H9 (cell line): ENCODE measurements around the gene ARHGEF16. TPM values are rescaled to one million over a fixed set of nuclear protein-coding genes. Genes with fewer than 3 reads are reported as not detected.

ENCODE experiments used
- DNase-seq: peaks from one replicate; pipeline ENCODE4 v3.0.0-alpha.2; 2017
- H2AFZ ChIP-seq: one replicate; pipeline ENCODE4 v1.6.1; 2013; ENCODE audit warnings: mild to moderate bottlenecking, low read length, control low read depth, moderate library complexity
- H2AK5ac ChIP-seq: 2 replicates; pipeline ENCODE4 v1.6.1; 2013; ENCODE audit warnings: low read length, control low read depth, mixed read lengths; ENCODE audit not compliant: insufficient read length
- H2BK120ac ChIP-seq: one replicate; pipeline ENCODE4 v1.6.1; 2013; ENCODE audit warnings: low read depth, mild to moderate bottlenecking, low read length, control low read depth, inconsistent platforms; ENCODE audit not compliant: poor library complexity, severe bottlenecking
- H2BK12ac ChIP-seq: 2 replicates; pipeline ENCODE4 v1.6.1; 2013; ENCODE audit warnings: low read length, control low read depth, mixed read lengths, low read depth; ENCODE audit not compliant: insufficient read length
- H2BK15ac ChIP-seq: 2 replicates; pipeline ENCODE4 v1.6.1; 2013; ENCODE audit warnings: low read depth, low read length, control low read depth
- H2BK20ac ChIP-seq: one replicate; pipeline ENCODE4 v1.6.1; 2013; ENCODE audit warnings: low read depth, mild to moderate bottlenecking, low read length, control low read depth, inconsistent platforms; ENCODE audit not compliant: poor library complexity, severe bottlenecking
- H2BK5ac ChIP-seq: 2 replicates; pipeline ENCODE4 v1.6.1; 2013; ENCODE audit warnings: low read length, control low read depth, mixed read lengths; ENCODE audit not compliant: insufficient read length
- H3K14ac ChIP-seq: 2 replicates; pipeline ENCODE4 v1.6.1; 2013; ENCODE audit warnings: low read length, control low read depth; ENCODE audit not compliant: insufficient read depth
- H3K18ac ChIP-seq: 2 replicates; pipeline ENCODE4 v1.6.1; 2013; ENCODE audit warnings: low read depth, mild to moderate bottlenecking, mixed read lengths, low read length, control low read depth; ENCODE audit not compliant: insufficient read length
- H3K23ac ChIP-seq: 2 replicates; pipeline ENCODE4 v1.6.1; 2013; ENCODE audit warnings: low read length, control low read depth, mixed read lengths, low read depth; ENCODE audit not compliant: insufficient read length
- H3K23me2 ChIP-seq: 2 replicates; pipeline ENCODE4 v1.6.1; 2013; ENCODE audit warnings: low read depth, mild to moderate bottlenecking, mixed read lengths, low read length, control low read depth; ENCODE audit not compliant: insufficient read length, poor library complexity, severe bottlenecking
- H3K27ac ChIP-seq: 2 replicates; pipeline ENCODE4 v1.5.1; 2013; ENCODE audit warnings: low read length, control low read depth, mixed read lengths, low read depth; ENCODE audit not compliant: insufficient read length
- H3K27me3 ChIP-seq: 2 replicates; pipeline ENCODE4 v1.6.1; 2013; ENCODE audit warnings: low read length, control low read depth, inconsistent platforms; ENCODE audit not compliant: insufficient read depth
- H3K4ac ChIP-seq: 2 replicates; pipeline ENCODE4 v1.6.1; 2013; ENCODE audit warnings: low read depth, mild to moderate bottlenecking, control low read depth, inconsistent platforms, low read length, moderate library complexity
- H3K4me1 ChIP-seq: 2 replicates; pipeline ENCODE4 v1.6.1; 2013; ENCODE audit warnings: low read length, control low read depth, inconsistent platforms; ENCODE audit not compliant: insufficient read depth
- H3K4me2 ChIP-seq: 2 replicates; pipeline ENCODE4 v1.6.1; 2013; ENCODE audit warnings: low read length, control low read depth, mixed read lengths; ENCODE audit not compliant: insufficient read length, insufficient read depth
- H3K56ac ChIP-seq: 2 replicates; pipeline ENCODE4 v1.6.1; 2013; ENCODE audit warnings: low read depth, mild to moderate bottlenecking, mixed read lengths, low read length, control low read depth; ENCODE audit not compliant: insufficient read length
- H3K79me1 ChIP-seq: 2 replicates; pipeline ENCODE4 v1.6.1; 2013; ENCODE audit warnings: low read depth, mild to moderate bottlenecking, moderate library complexity, low read length, control low read depth, inconsistent platforms; ENCODE audit not compliant: insufficient read depth, poor library complexity, severe bottlenecking
- H3K79me2 ChIP-seq: 2 replicates; pipeline ENCODE4 v1.6.1; 2013; ENCODE audit warnings: low read length, control low read depth, inconsistent platforms; ENCODE audit not compliant: insufficient read depth
- H3K9ac ChIP-seq: 2 replicates; pipeline ENCODE4 v1.6.1; 2013; ENCODE audit warnings: low read length, control low read depth, mixed read lengths; ENCODE audit not compliant: insufficient read length; ENCODE audit errors: extremely low read depth
- H3K9me3 ChIP-seq: one replicate; pipeline ENCODE4 v1.6.1; 2013; ENCODE audit warnings: low read depth, low read length, inconsistent platforms; ENCODE audit not compliant: control insufficient read depth
- H3T11ph ChIP-seq: one replicate; pipeline ENCODE4 v1.6.1; 2013; ENCODE audit warnings: mild to moderate bottlenecking, low read length, control low read depth, inconsistent platforms
- H4K20me1 ChIP-seq: one replicate; pipeline ENCODE4 v1.6.1; 2013; ENCODE audit not compliant: control insufficient read depth, insufficient read length, insufficient read depth
- H4K5ac ChIP-seq: 2 replicates; pipeline ENCODE4 v1.6.1; 2013; ENCODE audit warnings: low read depth, mild to moderate bottlenecking, mixed read lengths, low read length, control low read depth; ENCODE audit not compliant: insufficient read length
- H4K8ac ChIP-seq: replicated peaks from 2 replicates; pipeline ENCODE4 v1.6.1; 2013; ENCODE audit warnings: low read length, control low read depth, mixed read lengths, low read depth; ENCODE audit not compliant: insufficient read length
- H4K91ac ChIP-seq: 2 replicates; pipeline ENCODE4 v1.6.1; 2013; ENCODE audit warnings: low read depth, mild to moderate bottlenecking, moderate library complexity, mixed read lengths, low read length, control low read depth; ENCODE audit not compliant: insufficient read length
- H3K27ac Mint-ChIP-seq, 3 experiments: 2 replicates in 2 of 3; 3 replicates in 1 of 3; pipeline ENCODE4 v1.8.0; 2020 to 2021; ENCODE audit warnings: mixed read lengths in 3 of 3, mild to moderate bottlenecking in 1 of 3, moderate library complexity in 1 of 3
- H3K27me3 Mint-ChIP-seq: 2 replicates; pipeline ENCODE4 v1.8.0; 2021; ENCODE audit warnings: low read depth, mild to moderate bottlenecking, moderate library complexity, mixed read lengths
- H3K36me3 Mint-ChIP-seq, 3 experiments: 2 replicates in 2 of 3; 3 replicates in 1 of 3; pipeline ENCODE4 v1.8.0; 2020 to 2021; ENCODE audit warnings: low read depth in 3 of 3, mixed read lengths in 3 of 3; ENCODE audit not compliant: insufficient read depth in 1 of 3
- H3K4me1 Mint-ChIP-seq, 2 experiments: 2 replicates each; pipeline ENCODE4 v1.8.0; 2020; ENCODE audit warnings: mixed read lengths in 2 of 2
- H3K4me3 Mint-ChIP-seq, 2 experiments: 2 replicates in 1 of 2; 3 replicates in 1 of 2; pipeline ENCODE4 v1.8.0; 2020 to 2021; ENCODE audit warnings: mild to moderate bottlenecking in 2 of 2, mixed read lengths in 2 of 2, moderate library complexity in 1 of 2
- H3K9me3 Mint-ChIP-seq, 2 experiments: 2 replicates in 1 of 2; 3 replicates in 1 of 2; pipeline ENCODE4 v1.8.0; 2020; ENCODE audit warnings: mild to moderate bottlenecking in 2 of 2, mixed read lengths in 2 of 2, moderate library complexity in 1 of 2
- WGBS: extraction: QIAGEN DNeasy Blood & Tissue Kit; methylation state at CpG from one replicate; pipeline ENCODE4 v1.1.7; 2013; ENCODE audit warnings: missing lambda C conversion rate, low lambda C conversion rate, mixed read lengths; ENCODE audit not compliant: insufficient read length; ENCODE audit errors: extremely low coverage; 5-methylcytosine and 5-hydroxymethylcytosine counted together
- total RNA-seq: library from RNA; stranded (reverse); gene quantifications from 2 replicates; pipeline ENCODE4 v1.2.1, GENCODE V29; 2021
- TF ChIP-seq, protein P1 (sequence below): fragments of 200-600 bp; sonication (generic); conservative IDR thresholded peaks from 3 replicates; pipeline ENCODE4 v1.8.0; 2021; ENCODE audit warnings: antibody characterized with exemption, mild to moderate bottlenecking

Gene ARHGEF16
- total RNA-seq, 1 experiment from 2014 or later: 48.5 TPM

- no peaks in the 10 kb centered on the region for H3K4me1 ChIP-seq
- no peak overlapping the region for H2BK5ac ChIP-seq
- Mint-ChIP-seq H3K27me3 (no peaks in the 10 kb centered on the region), H3K36me3 (peaks cover 0 to 23% (median 20%) of the 10 kb centered on the region in 3 experiments; a peak in 4 of 7 replicates), H3K9me3 (no peaks in the 10 kb centered on the region), H3K4me1 (peaks cover 14 to 31% of the 10 kb centered on the region in 2 experiments), H3K27ac (peak overlapping the region in 1 of 3 experiments; percentile 79; a peak in 2 of 7 replicates), H3K4me3 (no peak overlapping the region)
- H3K23me2 ChIP-seq: no peaks in the 10 kb centered on the region
- H3K14ac ChIP-seq: no peak overlapping the region
- no peak overlapping the region for H2BK20ac ChIP-seq
- DNase-seq: no peak
- no peaks in the 10 kb centered on the region; the same call in 1 of the 2 replicates for H3K79me2 ChIP-seq
- no peak overlapping the region for H2BK15ac ChIP-seq
- no CpG with 5 or more reads among the region's 14 CpGs for WGBS
- no peak overlapping the region for H2BK12ac ChIP-seq
- no peak overlapping the region for H3K9ac ChIP-seq
- no peak overlapping the region for H3T11ph ChIP-seq
- H3K27me3 ChIP-seq: no peaks in the 10 kb centered on the region
- no peak overlapping the region for H2AFZ ChIP-seq
- TF ChIP-seq, protein P1, sequence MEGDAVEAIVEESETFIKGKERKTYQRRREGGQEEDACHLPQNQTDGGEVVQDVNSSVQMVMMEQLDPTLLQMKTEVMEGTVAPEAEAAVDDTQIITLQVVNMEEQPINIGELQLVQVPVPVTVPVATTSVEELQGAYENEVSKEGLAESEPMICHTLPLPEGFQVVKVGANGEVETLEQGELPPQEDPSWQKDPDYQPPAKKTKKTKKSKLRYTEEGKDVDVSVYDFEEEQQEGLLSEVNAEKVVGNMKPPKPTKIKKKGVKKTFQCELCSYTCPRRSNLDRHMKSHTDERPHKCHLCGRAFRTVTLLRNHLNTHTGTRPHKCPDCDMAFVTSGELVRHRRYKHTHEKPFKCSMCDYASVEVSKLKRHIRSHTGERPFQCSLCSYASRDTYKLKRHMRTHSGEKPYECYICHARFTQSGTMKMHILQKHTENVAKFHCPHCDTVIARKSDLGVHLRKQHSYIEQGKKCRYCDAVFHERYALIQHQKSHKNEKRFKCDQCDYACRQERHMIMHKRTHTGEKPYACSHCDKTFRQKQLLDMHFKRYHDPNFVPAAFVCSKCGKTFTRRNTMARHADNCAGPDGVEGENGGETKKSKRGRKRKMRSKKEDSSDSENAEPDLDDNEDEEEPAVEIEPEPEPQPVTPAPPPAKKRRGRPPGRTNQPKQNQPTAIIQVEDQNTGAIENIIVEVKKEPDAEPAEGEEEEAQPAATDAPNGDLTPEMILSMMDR: no peak
- no peak overlapping the region for H2AK5ac ChIP-seq
- H3K79me1 ChIP-seq: peaks cover 5% of the 10 kb centered on the region
- H3K4ac ChIP-seq: no peak overlapping the region
- H4K5ac ChIP-seq: no peak overlapping the region
- no peak overlapping the region for H3K4me2 ChIP-seq
- no peaks in the 10 kb centered on the region for H3K9me3 ChIP-seq
- H4K20me1 ChIP-seq: peaks cover 2% of the 10 kb centered on the region
- H3K18ac ChIP-seq: no peak overlapping the region
- no peak overlapping the region for H3K27ac ChIP-seq
- H4K8ac ChIP-seq: no peak overlapping the region
- H2BK120ac ChIP-seq: no peak overlapping the region
- no peak overlapping the region for H3K56ac ChIP-seq
- no peak overlapping the region for H4K91ac ChIP-seq
- no peak overlapping the region for H3K23ac ChIP-seq
These were observed 6.2 kb downstream of the ARHGEF16 start for GRCh38 chr1:3460672-3461131.
